Esophagus (tissue), 2 donors: ENCODE data around the gene CBFA2T3. TPM values are rescaled to one million over a fixed set of nuclear protein-coding genes. Genes with fewer than 3 reads are reported as not detected.

Experiments used
- H3K27ac ChIP-seq, 2 donors: one replicate each; pipeline ENCODE4 v1.5.1; 2013; ENCODE audit warnings: low read depth in 2 of 2, mild to moderate bottlenecking in 2 of 2, inconsistent platforms in 1 of 2, low read length in 1 of 2, moderate library complexity in 1 of 2
- H3K27me3 ChIP-seq, 2 donors: one replicate each; pipeline ENCODE4 v1.6.1; 2013; ENCODE audit warnings: low read length in 2 of 2, control low read depth in 1 of 2, mild to moderate bottlenecking in 1 of 2; ENCODE audit not compliant: insufficient read depth in 2 of 2, control insufficient read depth in 1 of 2
- H3K36me3 ChIP-seq, 2 donors: one replicate each; pipeline ENCODE4 v1.6.1; 2013; ENCODE audit warnings: low read length in 1 of 2; ENCODE audit not compliant: control insufficient read depth in 2 of 2, insufficient read depth in 2 of 2
- H3K4me1 ChIP-seq, 2 donors: one replicate each; pipeline ENCODE4 v1.6.1; 2013; ENCODE audit warnings: low read length in 1 of 2; ENCODE audit not compliant: control insufficient read depth in 2 of 2, insufficient read depth in 2 of 2
- H3K4me3 ChIP-seq, 2 donors: one replicate each; pipeline ENCODE4 v1.5.1; 2013; ENCODE audit warnings: low read length in 2 of 2, mild to moderate bottlenecking in 2 of 2, low read depth in 1 of 2, moderate library complexity in 1 of 2
- H3K9me3 ChIP-seq, 2 donors: one replicate each; pipeline ENCODE4 v1.6.1; 2013; ENCODE audit warnings: mild to moderate bottlenecking in 2 of 2, low read depth in 1 of 2, low read length in 1 of 2, moderate library complexity in 1 of 2; ENCODE audit not compliant: control insufficient read depth in 2 of 2, insufficient read depth in 1 of 2
- WGBS, 2 donors: extraction: QIAGEN DNeasy Blood & Tissue Kit; methylation state at CpG; one replicate each; pipeline ENCODE4 v1.1.7; 2013; 5-methylcytosine and 5-hydroxymethylcytosine counted together
- polyA plus RNA-seq, 2 donors: library from polyadenylated mRNA; stranded (reverse); fragments of 200-250 nt; gene quantifications; one replicate each; pipeline ENCODE4 v1.2.3, GENCODE V29; 2013
- donor health status: healthy with polysubstance abuse.
- donor health status: Bipolar disorder and iron deficiency.

The CBFA2T3 gene
- polyA plus RNA-seq, 2 donors, result 0.93 to 1.4 TPM

DNA sequence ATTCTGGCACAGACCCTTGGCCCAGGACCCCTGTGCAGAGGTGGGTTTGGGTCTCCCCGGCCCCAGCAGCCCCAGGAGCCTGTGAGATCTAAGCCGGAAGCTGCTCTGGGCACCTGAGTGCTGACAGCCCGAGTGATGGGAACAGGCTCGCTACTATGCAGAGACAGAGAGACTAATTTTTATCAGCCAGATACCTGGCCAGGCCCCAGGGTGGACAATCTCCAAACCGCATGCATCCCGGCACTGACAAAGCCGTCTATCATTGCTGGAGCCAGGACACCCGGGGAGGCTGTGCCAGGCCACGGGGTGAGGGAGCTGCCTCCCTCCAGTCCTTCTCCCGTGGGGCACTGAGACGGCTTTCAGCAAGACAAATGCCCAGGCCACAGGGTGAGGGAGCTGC is 25.0 kb downstream of the CBFA2T3 start:
- no peak overlapping the region for H3K27ac ChIP-seq
- H3K36me3 ChIP-seq, result no peaks in the 10 kb centered on the region
- no peaks in the 10 kb centered on the region for H3K4me1 ChIP-seq
- no peak overlapping the region for H3K4me3 ChIP-seq
- H3K27me3 ChIP-seq, result no peaks in the 10 kb centered on the region
- no peaks in the 10 kb centered on the region for H3K9me3 ChIP-seq
- WGBS, 2 donors, result 55 to 72% methylated on average over 11 of the region's 11 CpGs

DNA sequence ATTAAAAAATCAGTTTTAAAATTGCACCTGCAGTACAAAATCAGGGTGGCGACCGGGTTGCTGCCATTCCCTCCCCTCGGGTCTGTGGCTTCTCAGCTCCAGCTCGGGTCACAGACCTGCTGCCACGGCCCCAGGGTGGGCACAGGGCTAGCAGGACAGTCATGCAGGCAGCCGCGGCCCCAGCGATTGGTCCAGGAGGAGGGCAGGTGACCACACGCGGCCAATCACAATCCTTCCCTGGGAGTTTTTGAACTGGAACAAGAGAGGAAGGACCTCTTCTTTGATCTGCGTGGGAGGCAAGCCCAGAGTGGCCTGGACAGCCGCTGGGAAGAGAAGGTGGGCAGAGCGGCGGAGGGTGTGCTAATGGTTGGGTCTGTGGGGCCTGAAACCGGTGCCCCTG is 25.5 kb downstream of the CBFA2T3 start:
- Histone ChIP-seq H3K4me3 (no peak overlapping the region), H3K36me3 (no peaks in the 10 kb centered on the region), H3K4me1 (no peaks in the 10 kb centered on the region), H3K9me3 (no peaks in the 10 kb centered on the region), H3K27ac (no peak overlapping the region), H3K27me3 (no peaks in the 10 kb centered on the region)
- WGBS, 2 donors, result 88 to 89% methylated on average over 15 of the region's 15 CpGs

DNA sequence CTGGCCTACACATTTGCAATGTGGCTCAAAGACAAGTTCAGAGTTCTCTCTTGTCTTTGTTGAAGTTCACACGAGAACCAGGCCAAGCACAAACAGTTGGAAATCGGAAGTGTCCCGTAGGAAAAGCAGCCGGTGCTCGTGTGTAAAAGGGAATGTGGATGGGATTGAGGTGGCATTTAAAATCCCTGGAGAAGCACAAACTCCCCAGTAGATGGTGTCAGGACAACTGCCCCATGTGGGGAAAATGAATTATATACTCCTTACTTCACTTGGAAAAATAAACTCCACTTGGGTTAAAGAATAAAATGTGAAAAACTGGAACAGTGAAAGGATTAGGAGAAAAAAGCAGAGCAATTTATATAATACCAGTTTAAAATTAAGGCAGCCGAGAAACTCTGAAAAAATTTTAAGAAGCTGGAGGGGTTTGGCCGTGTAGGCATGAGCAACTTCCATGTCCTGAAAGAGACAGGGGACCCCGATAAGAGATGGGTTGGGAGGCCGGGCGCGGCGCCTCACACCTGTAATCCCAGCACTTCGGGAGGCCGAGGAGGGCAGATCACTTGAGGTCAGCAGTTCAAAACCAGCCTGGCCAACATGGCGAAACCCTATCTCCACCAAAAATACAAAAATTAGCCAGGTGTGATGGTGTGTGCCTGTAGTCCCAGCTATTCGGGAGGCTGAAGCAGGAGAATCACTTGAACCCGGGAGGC is 28.1 kb downstream of the CBFA2T3 start:
- Histone ChIP-seq H3K27me3 (no peaks in the 10 kb centered on the region), H3K27ac (no peak overlapping the region), H3K4me3 (no peak overlapping the region), H3K36me3 (no peaks in the 10 kb centered on the region), H3K9me3 (peaks cover 0 to 4% of the 10 kb centered on the region in 2 donors), H3K4me1 (no peaks in the 10 kb centered on the region)
- WGBS, 2 donors, result 73 to 74% methylated on average over 17 of the region's 17 CpGs

DNA sequence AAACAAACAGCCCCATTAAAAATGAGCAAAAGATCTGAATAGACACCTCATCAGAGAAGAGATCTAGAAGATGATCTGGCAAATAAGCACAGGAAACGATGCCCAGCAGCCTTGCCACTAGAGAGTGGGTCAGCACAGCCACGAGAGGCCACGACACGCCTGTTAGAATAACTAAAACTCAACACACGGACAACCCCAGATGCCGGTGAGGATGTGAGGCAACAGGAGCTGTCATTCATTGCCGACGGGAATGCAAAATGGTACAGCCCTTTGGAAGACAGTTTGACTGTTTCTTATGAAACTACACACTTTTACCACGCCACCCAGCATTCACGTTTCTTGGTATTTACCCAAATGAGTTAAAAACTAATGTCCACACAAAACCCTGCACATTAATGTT is 31.5 kb downstream of the CBFA2T3 start:
- Histone ChIP-seq H3K4me3 (no peak overlapping the region), H3K9me3 (peaks cover 0 to 4% of the 10 kb centered on the region in 2 donors), H3K36me3 (no peaks in the 10 kb centered on the region), H3K27ac (no peak overlapping the region), H3K4me1 (peaks cover 0 to 6% of the 10 kb centered on the region in 2 donors), H3K27me3 (peaks cover 0 to 9% of the 10 kb centered on the region in 2 donors)
- WGBS, 2 donors, result 59 to 70% methylated on average over 10 of the region's 10 CpGs

DNA sequence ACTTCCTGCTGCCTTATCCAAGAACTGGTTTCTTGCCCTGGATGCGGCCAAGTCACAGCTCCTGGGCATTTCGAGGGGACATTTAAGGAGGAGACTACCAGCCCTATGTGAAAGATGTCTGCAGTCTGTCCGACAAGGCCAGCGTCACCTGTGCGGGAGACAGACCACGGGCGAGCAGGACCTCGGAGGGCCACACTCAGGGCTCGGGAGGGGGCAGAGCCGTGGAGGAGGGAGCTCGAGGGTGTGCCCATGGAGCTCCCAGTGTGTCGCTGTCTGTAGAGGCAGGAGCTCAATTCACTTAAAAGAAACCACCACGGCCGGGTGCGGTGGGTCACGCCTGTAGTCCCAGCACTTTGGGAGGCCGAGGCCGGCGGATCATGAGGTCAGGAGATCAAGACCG is 33.3 kb downstream of the CBFA2T3 start:
- Histone ChIP-seq H3K27ac (no peak overlapping the region), H3K4me1 (peaks cover 4 to 6% of the 10 kb centered on the region in 2 donors), H3K27me3 (peaks cover 0 to 13% of the 10 kb centered on the region in 2 donors), H3K4me3 (no peak overlapping the region), H3K36me3 (no peaks in the 10 kb centered on the region), H3K9me3 (peaks cover 0 to 4% of the 10 kb centered on the region in 2 donors)
- 88 to 90% methylated on average over 20 of the region's 20 CpGs for WGBS, 2 donors

DNA sequence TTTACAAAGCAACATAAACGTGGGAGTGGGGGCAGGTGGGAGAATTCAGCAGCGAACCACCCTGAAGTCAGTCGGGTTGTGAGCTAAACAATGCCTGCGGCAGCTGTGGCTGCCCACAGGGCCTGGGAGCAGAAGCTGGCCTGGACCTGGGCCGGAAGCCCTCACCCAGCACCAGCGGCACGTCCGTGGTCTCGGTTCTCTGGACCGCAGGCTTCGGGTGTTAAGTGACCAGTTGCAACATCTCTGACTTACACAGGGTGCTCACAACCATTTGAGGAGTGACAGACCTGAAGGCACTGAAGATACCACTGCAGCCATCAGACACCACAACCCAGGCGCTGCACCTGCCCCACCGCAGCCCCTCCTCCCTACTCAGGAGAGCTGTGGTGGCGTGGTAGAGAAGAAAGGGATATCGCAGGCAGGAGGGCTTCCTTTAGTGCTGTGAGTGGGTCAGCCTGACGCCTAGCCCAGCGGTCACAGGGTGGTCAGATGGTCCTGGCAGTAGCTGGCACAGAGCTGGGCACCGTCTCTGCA is 33.8 kb downstream of the CBFA2T3 start:
- H3K27me3 ChIP-seq, result peaks cover 0 to 13% of the 10 kb centered on the region in 2 donors
- no peaks in the 10 kb centered on the region for H3K36me3 ChIP-seq
- peaks cover 0 to 4% of the 10 kb centered on the region in 2 donors for H3K9me3 ChIP-seq
- WGBS, 2 donors, result 75 to 79% methylated on average over 18 of the region's 18 CpGs
- H3K27ac ChIP-seq, result no peak overlapping the region
- peaks cover 8 to 10% of the 10 kb centered on the region in 2 donors for H3K4me1 ChIP-seq
- H3K4me3 ChIP-seq, result no peak overlapping the region

DNA sequence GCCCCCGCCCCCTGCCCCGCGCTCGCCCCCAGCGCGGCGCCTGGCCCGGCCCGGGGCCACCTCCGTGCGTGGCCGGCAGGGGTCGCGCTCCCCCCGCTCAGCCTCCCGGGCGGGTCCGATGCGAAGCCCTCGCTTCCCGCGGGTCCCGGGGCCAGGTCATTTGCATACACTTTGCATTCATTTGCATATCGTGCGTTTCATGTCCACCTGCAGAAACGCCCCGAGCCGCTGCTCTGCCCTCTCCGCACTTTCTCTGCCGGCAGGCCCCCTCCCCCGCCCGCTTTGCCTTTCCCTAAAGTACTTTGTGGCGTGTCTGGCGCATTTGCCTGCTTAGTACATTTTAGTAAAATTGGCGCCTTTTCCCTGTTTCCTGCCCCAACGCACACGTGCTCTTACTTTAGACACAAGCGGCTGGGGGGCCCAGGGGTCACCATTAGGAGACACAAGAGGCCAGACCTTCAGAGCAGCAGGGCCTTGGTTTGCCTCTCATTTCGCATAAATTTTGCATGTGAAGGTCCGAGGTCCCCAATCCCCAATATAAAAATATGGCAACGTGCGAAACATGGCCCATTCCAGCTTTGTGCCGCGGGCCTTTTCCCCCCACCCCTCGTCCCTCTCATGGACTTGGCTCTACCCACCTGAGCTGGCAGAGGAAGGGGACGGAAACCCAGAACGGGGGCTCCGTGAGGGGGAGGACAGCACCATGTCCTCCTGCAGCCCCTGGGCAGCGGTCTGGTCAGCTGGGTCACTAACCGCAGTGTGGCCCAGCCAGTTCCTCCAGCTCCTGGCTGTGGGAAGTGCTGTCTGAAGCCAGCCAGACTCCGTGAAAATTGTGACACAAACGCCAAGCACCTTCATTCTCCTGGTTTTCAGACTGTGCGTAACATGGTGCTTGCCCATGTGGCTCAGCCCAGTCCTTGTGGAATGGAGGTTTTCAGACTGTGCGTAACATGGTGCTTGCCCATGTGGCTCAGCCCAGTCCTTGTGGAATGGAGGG is 34.8 kb downstream of the CBFA2T3 start:
- Histone ChIP-seq H3K4me3 (peak overlapping the region in 1 of 2 donors; percentile 43), H3K27me3 (peaks cover 0 to 13% of the 10 kb centered on the region in 2 donors), H3K9me3 (peaks cover 0 to 4% of the 10 kb centered on the region in 2 donors), H3K27ac (no peak overlapping the region), H3K36me3 (no peaks in the 10 kb centered on the region), H3K4me1 (peaks cover 9 to 10% of the 10 kb centered on the region in 2 donors)
- WGBS, 2 donors, result 21 to 28% methylated on average over 48 to 54 of the region's 54 CpGs

DNA sequence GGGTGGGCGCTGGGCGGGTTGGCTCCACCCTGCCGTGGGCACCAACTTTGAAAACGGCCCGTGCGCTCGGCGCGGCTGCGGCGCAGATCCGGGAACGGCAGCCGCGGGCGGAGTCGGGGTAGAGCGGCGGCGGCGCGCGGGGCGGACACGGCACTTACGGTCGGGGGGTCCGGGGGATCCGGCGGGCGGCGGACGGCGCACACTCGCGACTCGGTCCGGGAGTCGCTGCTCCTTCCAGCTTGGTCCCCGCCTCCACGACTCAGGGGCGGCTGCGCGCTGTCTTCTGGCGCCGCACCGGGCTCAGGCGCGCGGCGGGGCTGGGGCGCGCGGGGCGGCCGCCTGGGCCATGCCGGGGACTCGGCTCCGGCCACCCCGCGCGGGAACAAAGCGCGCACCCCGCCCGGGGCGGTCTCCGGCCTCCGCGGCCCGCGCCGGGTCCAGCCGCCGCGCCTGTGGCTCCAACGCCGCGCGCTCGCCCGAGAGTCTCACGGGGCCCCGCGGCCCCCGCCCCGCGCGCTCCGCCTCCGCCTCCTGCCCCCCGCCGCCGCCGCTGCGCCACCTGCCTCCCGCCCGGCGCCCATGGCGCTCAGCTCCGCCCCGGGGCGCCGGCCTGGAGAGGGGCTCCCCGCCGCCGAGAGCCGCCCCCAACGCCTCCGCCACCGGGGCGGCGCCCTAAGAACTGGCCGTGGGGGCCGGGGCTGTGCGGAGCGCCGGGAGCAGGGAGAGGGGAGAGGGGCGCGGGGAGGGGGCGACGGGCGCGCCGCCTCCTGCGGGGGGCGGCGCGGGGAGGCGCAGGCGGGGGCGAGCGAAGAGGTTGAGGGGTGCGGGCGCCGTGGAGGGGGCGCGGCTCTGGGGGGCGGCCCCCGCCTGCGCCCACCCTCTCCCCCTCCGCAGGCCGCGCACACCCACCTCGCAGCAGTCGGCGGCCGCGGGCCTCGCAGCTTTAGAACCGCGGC is 35.9 kb downstream of the CBFA2T3 start:
- WGBS, 2 donors, result 1% methylated on average over 88 to 151 of the region's 152 CpGs
- peak overlapping the region; percentile 40 to 43 for H3K4me3 ChIP-seq
- no peaks in the 10 kb centered on the region for H3K36me3 ChIP-seq
- peaks cover 9 to 10% of the 10 kb centered on the region in 2 donors for H3K4me1 ChIP-seq
- peaks cover 0 to 13% of the 10 kb centered on the region in 2 donors for H3K27me3 ChIP-seq
- peak overlapping the region in 1 of 2 donors; percentile 3 for H3K27ac ChIP-seq
- H3K9me3 ChIP-seq, result peaks cover 0 to 4% of the 10 kb centered on the region in 2 donors
